ENCODE data around the gene PTPRS. TPM values are rescaled to one million over a fixed set of nuclear protein-coding genes. Genes with fewer than 3 reads are reported as not detected.

The PTPRS gene
- total RNA-seq, 1 experiment from 2014 or later, result 93.0 TPM

DNA sequence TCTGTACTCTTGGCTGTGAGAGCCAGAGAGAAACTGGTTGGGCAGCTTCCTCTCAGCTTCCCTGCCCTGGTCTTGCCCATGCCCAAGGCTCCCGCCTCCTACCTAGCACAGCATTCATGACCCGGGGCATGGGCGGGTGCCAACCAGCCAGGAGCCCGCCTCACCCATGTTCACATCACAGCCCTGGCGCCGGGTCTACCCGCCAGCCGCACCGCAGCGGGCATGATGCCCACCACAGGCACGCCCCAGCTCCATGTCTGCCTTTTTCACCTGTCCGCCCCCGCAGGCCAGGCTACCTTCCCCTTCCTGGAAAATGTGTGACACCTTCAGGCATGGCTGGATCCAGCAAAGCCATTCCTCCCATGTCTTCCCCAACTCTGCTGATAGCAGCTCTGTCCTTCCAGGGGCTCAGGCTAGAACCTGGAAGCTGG, 42.1 kb downstream of the PTPRS start:
- no TSS peak for BruUV-seq (replicated peaks)
- TF ChIP-seq, protein P1, sequence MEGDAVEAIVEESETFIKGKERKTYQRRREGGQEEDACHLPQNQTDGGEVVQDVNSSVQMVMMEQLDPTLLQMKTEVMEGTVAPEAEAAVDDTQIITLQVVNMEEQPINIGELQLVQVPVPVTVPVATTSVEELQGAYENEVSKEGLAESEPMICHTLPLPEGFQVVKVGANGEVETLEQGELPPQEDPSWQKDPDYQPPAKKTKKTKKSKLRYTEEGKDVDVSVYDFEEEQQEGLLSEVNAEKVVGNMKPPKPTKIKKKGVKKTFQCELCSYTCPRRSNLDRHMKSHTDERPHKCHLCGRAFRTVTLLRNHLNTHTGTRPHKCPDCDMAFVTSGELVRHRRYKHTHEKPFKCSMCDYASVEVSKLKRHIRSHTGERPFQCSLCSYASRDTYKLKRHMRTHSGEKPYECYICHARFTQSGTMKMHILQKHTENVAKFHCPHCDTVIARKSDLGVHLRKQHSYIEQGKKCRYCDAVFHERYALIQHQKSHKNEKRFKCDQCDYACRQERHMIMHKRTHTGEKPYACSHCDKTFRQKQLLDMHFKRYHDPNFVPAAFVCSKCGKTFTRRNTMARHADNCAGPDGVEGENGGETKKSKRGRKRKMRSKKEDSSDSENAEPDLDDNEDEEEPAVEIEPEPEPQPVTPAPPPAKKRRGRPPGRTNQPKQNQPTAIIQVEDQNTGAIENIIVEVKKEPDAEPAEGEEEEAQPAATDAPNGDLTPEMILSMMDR (IDR thresholded peaks at IDR 0.05; ENCODE audit: unreplicated experiment), result no peak
- Mint-ChIP-seq H3K36me3 (ENCODE audit: insufficient read depth, unreplicated experiment) (peaks cover 21% of the 10 kb centered on the region), H3K9me3 (ENCODE audit: low read depth, unreplicated experiment) (no peaks in the 10 kb centered on the region), H3K4me3 (ENCODE audit: low read depth, unreplicated experiment) (peak overlapping the region; percentile 49), H3K4me1 (ENCODE audit: low read depth, unreplicated experiment) (peaks cover 23% of the 10 kb centered on the region), H3K27me3 (ENCODE audit: unreplicated experiment) (no peaks in the 10 kb centered on the region), H3K27ac (ENCODE audit: unreplicated experiment) (peak overlapping the region; percentile 70)
- peak; percentile 88 for DNase-seq
- CTCF ChIA-PET, result interaction anchor here (0.5 to 1.0 kb wide), 2 partner anchors 14 to 25 kb away, joined by 3 to 8 read pairs; no protein-coding TSS in a partner anchor
- intact Hi-C loops (cut with micrococcal nuclease; ENCODE audit: unreplicated experiment), result no loop called here

DNA sequence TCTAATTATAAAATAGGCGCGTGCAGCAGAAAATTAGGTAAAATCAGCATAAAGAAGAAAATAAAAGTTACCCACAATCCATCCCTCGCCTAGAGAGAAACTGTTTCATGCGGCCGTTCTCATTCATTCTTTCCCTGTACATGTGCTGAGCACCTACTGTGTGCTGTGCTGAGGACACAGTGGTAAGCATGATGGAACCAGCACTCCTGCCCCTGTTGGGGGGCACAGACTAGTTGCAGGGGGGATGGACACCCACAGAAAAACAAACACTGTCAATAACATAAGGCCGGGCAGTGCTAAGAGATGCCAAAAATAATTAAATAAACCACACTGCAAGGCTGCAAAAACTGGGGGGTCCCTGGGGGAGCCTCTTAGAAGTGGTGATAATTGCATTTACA, 43.3 kb downstream of the PTPRS start:
- peaks cover 23% of the 10 kb centered on the region for H3K4me1 Mint-ChIP-seq (ENCODE audit: low read depth, unreplicated experiment)
- no peak overlapping the region for H3K27ac Mint-ChIP-seq (ENCODE audit: unreplicated experiment)
- CTCF ChIA-PET, result interaction anchor here (0.7 kb wide), 1 partner anchor 43 kb away, joined by 4 read pairs; the partner anchor contains the start of gene PTPRS
- H3K27me3 Mint-ChIP-seq (ENCODE audit: unreplicated experiment), result no peaks in the 10 kb centered on the region
- peaks cover 16% of the 10 kb centered on the region for H3K36me3 Mint-ChIP-seq (ENCODE audit: insufficient read depth, unreplicated experiment)
- intact Hi-C loops (cut with micrococcal nuclease; ENCODE audit: unreplicated experiment), result no loop called here
- H3K9me3 Mint-ChIP-seq (ENCODE audit: low read depth, unreplicated experiment), result no peaks in the 10 kb centered on the region
- TF ChIP-seq, protein P1 (IDR thresholded peaks at IDR 0.05; ENCODE audit: unreplicated experiment), result no peak
- no peak for DNase-seq
- H3K4me3 Mint-ChIP-seq (ENCODE audit: low read depth, unreplicated experiment), result no peak overlapping the region
- BruUV-seq (replicated peaks), result no TSS peak

DNA sequence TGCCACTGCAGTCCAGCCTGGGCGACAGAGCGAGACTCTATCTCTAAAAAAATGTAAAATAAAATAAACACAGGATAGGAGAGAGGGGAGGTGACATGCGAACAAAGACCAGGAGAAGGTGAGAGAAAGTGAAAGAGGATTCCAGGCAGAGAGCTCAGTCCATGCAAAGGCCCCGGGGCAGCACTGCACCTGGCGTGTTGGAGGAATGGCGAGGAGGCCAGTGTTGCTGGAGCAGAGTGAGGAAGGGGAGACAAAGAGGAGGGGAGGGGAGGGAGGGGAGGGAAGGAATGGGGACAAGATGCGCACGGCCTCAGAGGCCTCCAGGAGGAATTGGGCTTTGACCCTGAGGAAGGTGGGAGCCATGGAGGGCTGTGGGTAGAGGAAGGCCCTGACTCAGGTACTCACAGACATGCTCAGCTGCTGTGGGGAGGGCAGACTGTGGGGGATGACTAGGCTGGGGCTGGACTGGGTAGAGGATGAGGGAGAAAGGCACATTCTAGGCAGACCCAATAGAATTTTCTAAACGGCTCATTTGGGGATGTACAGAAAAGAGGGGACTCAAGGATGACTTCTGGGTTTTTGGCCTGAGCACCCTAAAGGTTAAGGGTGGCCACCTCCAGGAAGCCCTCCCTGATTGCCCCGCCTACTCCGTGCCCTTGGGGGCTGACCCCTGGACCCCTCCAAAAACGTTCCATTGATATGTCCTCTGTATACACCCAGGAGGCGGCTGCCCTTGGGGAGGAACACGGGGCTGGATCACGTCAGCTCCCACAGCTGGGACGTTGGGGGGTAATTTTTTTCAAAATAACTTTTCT, 43.9 kb downstream of the PTPRS start:
- CTCF ChIA-PET, result no interaction called here
- no peaks in the 10 kb centered on the region for H3K27me3 Mint-ChIP-seq (ENCODE audit: unreplicated experiment)
- no peak overlapping the region for H3K27ac Mint-ChIP-seq (ENCODE audit: unreplicated experiment)
- H3K9me3 Mint-ChIP-seq (ENCODE audit: low read depth, unreplicated experiment), result no peaks in the 10 kb centered on the region
- DNase-seq, result no peak
- TF ChIP-seq, protein P1 (IDR thresholded peaks at IDR 0.05; ENCODE audit: unreplicated experiment), result no peak
- BruUV-seq (replicated peaks), result no TSS peak
- peaks cover 16% of the 10 kb centered on the region for H3K36me3 Mint-ChIP-seq (ENCODE audit: insufficient read depth, unreplicated experiment)
- peaks cover 28% of the 10 kb centered on the region for H3K4me1 Mint-ChIP-seq (ENCODE audit: low read depth, unreplicated experiment)
- intact Hi-C loops (cut with micrococcal nuclease; ENCODE audit: unreplicated experiment), result no loop called here
- no peak overlapping the region for H3K4me3 Mint-ChIP-seq (ENCODE audit: low read depth, unreplicated experiment)

DNA sequence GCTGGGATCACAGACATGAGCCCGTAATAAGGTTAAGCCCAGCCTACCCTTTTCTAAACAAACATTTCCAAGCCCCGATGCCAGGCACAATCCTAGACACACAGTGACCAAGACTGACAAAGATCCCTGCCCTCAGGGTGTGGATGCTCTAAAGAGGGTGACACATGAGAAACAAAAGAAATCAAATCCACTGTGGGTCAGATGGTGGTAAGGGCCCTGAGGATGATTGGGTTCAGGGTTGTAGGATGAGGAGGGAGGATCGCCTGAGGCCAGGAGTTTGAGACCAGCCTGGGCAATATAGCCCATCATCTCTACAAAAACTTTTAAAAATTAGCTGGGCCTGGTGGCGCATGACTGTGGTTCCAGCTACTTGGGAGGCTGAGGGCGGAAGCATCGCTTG, 44.6 kb downstream of the PTPRS start:
- H3K36me3 Mint-ChIP-seq (ENCODE audit: insufficient read depth, unreplicated experiment), result peaks cover 16% of the 10 kb centered on the region
- intact Hi-C loops (cut with micrococcal nuclease; ENCODE audit: unreplicated experiment), result no loop called here
- H3K27me3 Mint-ChIP-seq (ENCODE audit: unreplicated experiment), result no peaks in the 10 kb centered on the region
- TF ChIP-seq, protein P1 (IDR thresholded peaks at IDR 0.05; ENCODE audit: unreplicated experiment), result no peak
- H3K4me1 Mint-ChIP-seq (ENCODE audit: low read depth, unreplicated experiment), result peaks cover 33% of the 10 kb centered on the region
- CTCF ChIA-PET, result no interaction called here
- no TSS peak for BruUV-seq (replicated peaks)
- DNase-seq, result no peak
- H3K9me3 Mint-ChIP-seq (ENCODE audit: low read depth, unreplicated experiment), result no peaks in the 10 kb centered on the region
- H3K4me3 Mint-ChIP-seq (ENCODE audit: low read depth, unreplicated experiment), result no peak overlapping the region
- no peak overlapping the region for H3K27ac Mint-ChIP-seq (ENCODE audit: unreplicated experiment)

Measured in Calu3 (cell line).